BJ (cell line): ENCODE measurements around the gene GNB4. TPM values are rescaled to one million over a fixed set of nuclear protein-coding genes. Genes with fewer than 3 reads are reported as not detected.

Experiments
- CTCF ChIA-PET: fragments of 350-600 bp; formaldehyde crosslinking; extraction: SDS; loops from one replicate; lab custom pipeline; 2021; ENCODE audit warnings: antibody characterized with exemption, inconsistent platforms; lab: Yijun Ruan, JAX
- POLR2A ChIA-PET: fragments of 300-600 bp; sonication (Branson Sonifier 250); formaldehyde crosslinking; extraction: SDS; loops from one replicate; lab custom pipeline; 2021; ENCODE audit warnings: antibody characterized with exemption; lab: Charles Lee
- DNase-seq: peaks from one replicate; pipeline ENCODE4 v3.0.0-alpha.2; 2011; ENCODE audit warnings: low read depth
- H3K27me3 ChIP-seq: 2 replicates; pipeline ENCODE4 v1.6.0; 2011; ENCODE audit warnings: low read length; ENCODE audit not compliant: control insufficient read depth, insufficient read depth
- H3K36me3 ChIP-seq: 2 replicates; pipeline ENCODE4 v1.5.1; 2011; ENCODE audit warnings: low read length; ENCODE audit not compliant: control insufficient read depth, insufficient read depth
- H3K4me3 ChIP-seq: 2 replicates; pipeline ENCODE4 v1.5.1; 2011; ENCODE audit warnings: low read depth, mild to moderate bottlenecking, control low read depth, low read length
- polyA plus RNA-seq: library from polyadenylated mRNA; depleted of rRNA; stranded (reverse); fragments of >200 nt; gene quantifications from 2 replicates; pipeline ENCODE4 v1.2.3, GENCODE V29; 2011
- TF ChIP-seq, protein P1 (sequence below): IDR thresholded peaks from 2 replicates; pipeline ENCODE4 v1.5.1; 2011; ENCODE audit warnings: low read depth, mild to moderate bottlenecking, control low read depth, inconsistent platforms, low read length, moderate library complexity; ENCODE audit not compliant: insufficient read depth

The GNB4 gene
- polyA plus RNA-seq, 1 experiment, result 25.2 TPM

DNA sequence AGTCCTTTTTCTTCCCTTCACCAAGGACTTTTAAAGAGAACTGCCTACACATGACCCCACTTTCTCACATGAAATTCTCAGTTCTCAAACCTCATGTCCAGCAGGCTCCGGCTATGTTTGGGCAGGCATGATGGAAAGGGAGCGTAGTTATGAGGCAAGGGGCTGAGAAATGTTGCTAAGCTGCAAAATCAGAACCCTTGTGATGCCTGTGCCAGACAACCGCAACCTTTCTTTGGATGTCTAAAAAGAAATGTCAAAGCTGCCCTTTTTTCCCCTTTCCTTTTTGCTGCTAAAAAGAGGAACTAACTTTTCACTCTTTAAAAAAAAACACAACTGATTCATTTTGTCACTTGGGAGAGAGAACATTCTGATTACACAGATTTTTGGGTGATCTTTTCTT lies 19.2 kb downstream of the GNB4 start:
- CTCF ChIA-PET, result interaction anchor here (1.1 kb wide), 1 partner anchor 20 kb away, joined by 5 read pairs; no protein-coding TSS in a partner anchor
- Histone ChIP-seq H3K36me3 (no peaks in the 10 kb centered on the region), H3K4me3 (no peak overlapping the region), H3K27me3 (no peaks in the 10 kb centered on the region)
- POLR2A ChIA-PET, result no interaction called here
- no peak for DNase-seq
- TF ChIP-seq, protein P1, sequence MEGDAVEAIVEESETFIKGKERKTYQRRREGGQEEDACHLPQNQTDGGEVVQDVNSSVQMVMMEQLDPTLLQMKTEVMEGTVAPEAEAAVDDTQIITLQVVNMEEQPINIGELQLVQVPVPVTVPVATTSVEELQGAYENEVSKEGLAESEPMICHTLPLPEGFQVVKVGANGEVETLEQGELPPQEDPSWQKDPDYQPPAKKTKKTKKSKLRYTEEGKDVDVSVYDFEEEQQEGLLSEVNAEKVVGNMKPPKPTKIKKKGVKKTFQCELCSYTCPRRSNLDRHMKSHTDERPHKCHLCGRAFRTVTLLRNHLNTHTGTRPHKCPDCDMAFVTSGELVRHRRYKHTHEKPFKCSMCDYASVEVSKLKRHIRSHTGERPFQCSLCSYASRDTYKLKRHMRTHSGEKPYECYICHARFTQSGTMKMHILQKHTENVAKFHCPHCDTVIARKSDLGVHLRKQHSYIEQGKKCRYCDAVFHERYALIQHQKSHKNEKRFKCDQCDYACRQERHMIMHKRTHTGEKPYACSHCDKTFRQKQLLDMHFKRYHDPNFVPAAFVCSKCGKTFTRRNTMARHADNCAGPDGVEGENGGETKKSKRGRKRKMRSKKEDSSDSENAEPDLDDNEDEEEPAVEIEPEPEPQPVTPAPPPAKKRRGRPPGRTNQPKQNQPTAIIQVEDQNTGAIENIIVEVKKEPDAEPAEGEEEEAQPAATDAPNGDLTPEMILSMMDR, result no peak

DNA sequence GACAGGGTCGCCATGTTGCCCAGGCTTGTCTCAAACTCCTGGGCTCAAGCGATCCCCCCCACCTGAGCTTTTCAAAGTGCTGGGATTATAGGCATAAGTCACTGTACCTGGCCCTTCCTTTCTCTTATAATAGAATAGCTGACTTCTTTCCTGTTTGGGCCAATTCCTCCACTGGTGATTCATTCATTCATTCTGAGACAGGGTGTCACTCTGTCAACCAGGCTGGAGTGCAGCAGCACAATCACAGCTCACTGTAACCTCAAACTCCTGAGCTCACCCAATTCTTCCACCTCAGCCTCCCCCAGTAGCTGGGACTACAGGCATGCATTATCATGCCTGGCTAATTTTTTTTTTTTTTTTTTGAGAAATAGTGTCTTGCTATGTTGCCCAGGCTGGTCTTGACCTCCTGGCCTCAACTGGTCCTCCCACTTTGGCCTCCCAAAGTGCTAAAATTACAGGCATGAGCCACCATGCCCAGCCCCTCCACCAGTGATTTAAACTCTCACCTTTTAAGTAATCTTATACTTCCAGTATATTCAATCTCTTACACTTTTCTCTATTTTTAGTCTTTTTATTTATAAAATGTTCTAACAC lies 20.9 kb downstream of the GNB4 start:
- Histone ChIP-seq H3K4me3 (no peak overlapping the region), H3K36me3 (no peaks in the 10 kb centered on the region), H3K27me3 (no peaks in the 10 kb centered on the region)
- ChIA-PET CTCF (interaction anchor here (1.0 kb wide), 1 partner anchor 13 kb away, joined by 3 read pairs; no protein-coding TSS in a partner anchor), POLR2A (no interaction called here)
- DNase-seq, result no peak
- TF ChIP-seq, protein P1, result no peak

DNA sequence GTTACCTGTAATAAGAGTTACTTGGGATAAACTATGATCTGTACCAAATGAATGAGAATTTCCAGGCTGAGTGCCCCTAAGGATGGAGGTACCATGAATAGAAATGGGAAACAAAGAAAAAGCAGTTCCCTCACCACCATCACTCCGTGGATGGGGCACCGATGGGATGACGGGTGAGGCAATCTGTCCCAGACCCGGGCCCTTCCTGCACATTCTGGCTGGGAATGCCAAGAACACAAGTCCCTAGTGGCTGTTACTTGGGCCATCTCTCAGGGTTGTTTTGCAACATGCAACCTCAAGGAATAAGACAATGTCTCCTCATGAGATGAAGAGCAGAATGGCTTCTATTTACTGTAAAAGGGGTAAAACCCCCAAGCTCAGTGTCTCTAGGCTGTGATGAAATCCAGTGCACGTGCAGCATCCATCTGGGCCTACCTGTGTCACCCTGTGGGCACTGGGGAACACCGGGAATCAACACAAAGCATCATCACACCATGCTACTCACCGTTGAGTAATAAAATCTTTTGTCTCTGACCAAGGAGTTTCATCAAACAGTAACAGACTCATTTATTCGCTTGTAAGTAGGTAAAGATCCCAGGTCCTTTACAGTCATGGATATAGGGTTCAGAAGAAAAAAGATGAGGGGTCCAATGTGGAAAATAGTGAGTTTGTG lies 22.3 kb downstream of the GNB4 start:
- no peak for DNase-seq
- Histone ChIP-seq H3K27me3 (no peaks in the 10 kb centered on the region), H3K36me3 (peaks cover 4% of the 10 kb centered on the region; the same call in 1 of the 2 replicates), H3K4me3 (no peak overlapping the region)
- POLR2A ChIA-PET, result no interaction called here
- TF ChIP-seq, protein P1, result no peak
- CTCF ChIA-PET, result no interaction called here

DNA sequence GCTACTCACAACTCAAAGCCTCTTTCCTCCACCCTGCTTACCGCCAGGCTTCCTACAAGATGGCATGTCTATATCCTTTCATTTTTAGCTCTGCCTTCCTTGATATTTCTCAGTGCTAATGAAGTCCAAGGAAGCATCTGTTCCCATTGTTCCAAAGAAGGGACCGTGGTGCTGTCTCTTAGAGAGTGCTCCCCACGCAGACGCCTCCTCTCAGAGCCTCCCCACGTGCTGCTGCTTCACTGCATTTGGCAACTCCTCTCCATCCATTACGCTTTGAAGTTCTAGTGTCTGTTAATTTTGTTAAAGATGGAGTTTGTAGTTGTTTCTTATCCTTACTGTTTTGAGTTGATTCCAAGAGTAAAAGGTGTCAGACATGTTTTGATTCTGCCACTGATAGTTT lies 26.2 kb downstream of the GNB4 start:
- no peaks in the 10 kb centered on the region for H3K27me3 ChIP-seq
- no peak for DNase-seq
- TF ChIP-seq, protein P1, result no peak
- H3K36me3 ChIP-seq, result peaks cover 5% of the 10 kb centered on the region; the same call in 1 of the 2 replicates
- ChIA-PET CTCF (no interaction called here), POLR2A (no interaction called here)
- H3K4me3 ChIP-seq, result no peak overlapping the region

DNA sequence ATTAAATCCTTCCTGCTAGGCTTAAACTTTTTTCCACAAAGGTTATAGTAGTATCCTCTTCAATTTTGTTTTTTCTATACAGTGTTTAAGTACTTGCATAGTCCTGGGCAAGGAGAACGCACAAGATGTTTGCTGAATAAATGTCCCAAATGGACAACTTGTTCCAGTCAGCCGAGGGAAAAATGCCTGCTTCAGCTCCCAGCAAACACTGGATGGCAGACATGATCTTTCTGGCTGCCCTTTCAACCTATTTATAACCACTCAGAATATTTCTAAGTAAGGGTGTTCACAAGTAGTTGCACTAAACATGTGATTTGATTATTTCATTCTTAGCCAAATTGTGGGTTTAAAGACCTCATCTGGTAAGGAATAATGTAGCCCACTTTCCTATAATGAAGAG lies 29.8 kb downstream of the GNB4 start:
- ChIA-PET POLR2A (no interaction called here), CTCF (interaction anchor here (0.8 to 1.3 kb wide), 3 partner anchors 133 to 140 kb away, joined by 3 to 11 read pairs (median 5); no protein-coding TSS in a partner anchor)
- H3K36me3 ChIP-seq, result peaks cover 8% of the 10 kb centered on the region
- no peak overlapping the region for H3K4me3 ChIP-seq
- no peak for DNase-seq
- TF ChIP-seq, protein P1, result peak; percentile 47
- no peaks in the 10 kb centered on the region for H3K27me3 ChIP-seq
